NCI-H345 treated with DMSO at 0.1 percent for 48 hours (cell line): ENCODE measurements around the gene CCDC124.
A peak's percentile ranks its signal among the peaks of the same experiment; 100 is the strongest.

Experiments
- DNase-seq: peaks from one replicate; lab custom pipeline; 2025; ENCODE audit not compliant: unreplicated experiment; lab: John Stamatoyannopoulos, UW

The CCDC124 gene

DNA sequence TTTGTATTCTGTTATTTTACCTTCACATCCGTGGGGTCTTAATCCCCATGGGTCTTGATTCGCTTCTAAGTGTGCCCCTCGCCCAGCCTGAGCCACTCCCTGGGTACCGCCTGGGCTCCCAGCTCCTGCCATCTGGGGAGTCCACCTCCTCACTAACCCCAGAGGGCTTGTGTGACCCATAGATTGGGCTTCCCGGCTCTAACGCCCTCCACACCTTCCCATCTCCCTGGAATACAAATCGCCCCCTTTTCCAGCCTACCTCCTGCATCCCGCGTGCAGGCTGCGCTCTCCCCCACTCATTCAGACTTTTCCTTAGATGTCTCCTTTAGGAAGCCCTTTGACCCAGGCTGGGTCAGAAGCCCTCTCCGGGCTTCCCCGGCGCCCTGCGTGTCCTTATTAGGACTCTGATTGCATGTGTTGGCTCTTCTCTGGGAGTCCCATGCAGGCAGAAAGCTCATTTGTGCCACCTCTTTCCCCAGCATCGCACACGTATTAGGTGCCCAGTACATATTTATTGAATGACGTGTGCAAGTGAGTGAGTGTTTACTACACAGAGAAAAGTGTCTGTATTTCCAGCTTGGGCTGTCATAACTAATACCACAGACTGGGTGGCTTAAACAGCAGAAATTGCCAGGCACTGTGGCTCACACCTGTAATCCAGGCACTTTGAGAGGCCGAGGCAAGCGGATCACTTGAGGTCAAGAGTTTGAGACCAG is 757 bp downstream of the CCDC124 start:
- no peak for DNase-seq

DNA sequence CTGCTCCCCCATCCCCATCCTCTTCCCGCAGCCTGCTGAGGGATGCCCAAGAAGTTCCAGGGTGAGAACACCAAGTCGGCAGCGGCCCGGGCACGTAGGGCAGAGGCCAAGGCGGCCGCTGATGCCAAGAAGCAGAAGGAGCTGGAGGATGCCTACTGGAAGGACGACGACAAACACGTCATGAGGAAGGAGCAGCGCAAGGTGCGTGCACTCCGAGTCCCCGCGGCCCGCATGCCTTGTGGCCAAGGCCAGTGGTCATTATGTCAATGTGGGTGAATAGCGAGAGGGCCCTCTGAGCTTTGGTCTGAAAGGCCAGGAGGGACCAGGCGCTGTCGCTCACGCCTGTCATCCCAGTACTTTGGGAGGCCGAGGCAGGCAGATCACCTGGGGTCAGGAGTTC is 3.6 kb downstream of the CCDC124 start:
- no peak for DNase-seq

DNA sequence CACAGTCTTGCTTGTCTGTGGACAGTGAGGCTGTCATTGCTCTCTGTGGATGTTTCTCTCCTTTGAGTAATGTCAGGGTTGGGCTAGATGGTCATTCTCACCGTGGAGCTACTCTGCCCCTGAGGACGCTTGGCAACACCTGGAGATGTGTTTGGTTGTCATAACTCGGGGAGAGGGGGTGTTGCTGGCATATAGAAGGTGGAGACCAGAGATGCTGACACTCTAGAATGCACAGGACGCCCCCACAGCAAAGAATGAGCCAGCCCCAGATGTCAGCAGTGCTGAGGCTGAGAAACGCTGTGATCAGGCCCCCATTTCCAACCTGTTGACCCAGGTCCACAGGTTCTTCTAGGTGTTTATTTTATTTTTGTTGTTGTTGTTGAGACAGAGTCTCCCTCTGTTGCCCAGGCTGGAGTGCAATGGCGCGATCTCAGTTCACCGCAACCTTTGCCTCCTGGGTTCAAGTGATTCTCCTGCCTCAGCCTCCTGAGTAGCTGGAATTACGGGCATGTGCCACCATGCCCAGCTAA is 4.6 kb downstream of the CCDC124 start:
- no peak for DNase-seq

DNA sequence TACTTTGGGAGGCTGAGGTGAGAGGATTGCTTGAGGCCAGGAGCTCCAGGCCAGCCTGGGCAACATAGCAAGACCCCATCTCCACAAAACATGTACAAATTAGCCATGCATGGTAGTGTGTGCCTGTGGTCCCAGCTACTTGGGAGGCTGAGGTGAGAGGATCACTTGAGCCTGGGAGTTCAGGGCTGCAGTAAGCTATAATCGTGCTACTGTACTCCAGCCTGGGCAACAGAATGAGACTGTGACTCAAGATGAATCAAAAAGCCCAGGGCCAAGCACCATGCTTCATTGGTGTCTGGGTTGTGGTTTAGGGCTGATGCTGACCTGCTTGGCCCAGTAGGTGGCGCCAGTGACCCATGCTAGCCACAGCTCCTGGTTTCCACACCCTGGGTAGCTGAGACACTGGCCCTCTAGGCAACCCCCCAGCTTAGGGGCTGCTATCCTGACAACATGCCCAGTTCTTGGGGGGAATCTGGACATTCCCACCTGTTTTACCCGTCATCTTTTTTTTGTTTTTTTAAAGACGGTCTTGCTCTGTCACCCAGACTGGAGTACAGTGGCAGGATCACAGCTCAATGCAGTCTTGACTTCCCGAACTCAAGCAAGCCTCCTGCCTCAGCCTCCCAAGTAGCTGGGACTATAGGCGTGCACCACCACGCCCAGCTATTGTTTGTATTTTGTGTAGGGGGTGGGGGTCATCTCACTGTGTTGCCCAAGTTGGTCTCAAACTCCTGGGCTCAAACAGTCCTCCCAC is 5.5 kb downstream of the CCDC124 start:
- peak; percentile 3 for DNase-seq

DNA sequence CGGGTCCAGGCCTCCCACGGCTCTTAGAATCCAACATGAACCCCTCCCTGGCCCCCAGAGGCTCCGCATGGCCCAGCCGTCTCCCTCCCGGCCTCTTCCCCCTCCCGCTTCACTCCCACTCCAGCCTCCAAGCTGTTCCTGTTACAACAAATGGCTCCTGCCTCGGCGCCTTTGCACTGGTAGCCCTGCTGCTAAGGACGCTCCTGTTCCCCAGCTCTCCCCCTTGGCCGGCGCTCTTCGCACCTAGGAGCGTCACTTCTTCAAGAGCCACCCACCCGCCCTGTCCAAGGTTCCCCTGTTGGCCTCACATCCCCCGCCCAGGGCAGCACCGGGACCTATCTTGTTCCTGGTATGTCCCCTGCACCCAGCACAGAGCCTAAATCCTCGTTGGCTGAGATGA is 9.4 kb downstream of the CCDC124 start:
- no peak for DNase-seq

DNA sequence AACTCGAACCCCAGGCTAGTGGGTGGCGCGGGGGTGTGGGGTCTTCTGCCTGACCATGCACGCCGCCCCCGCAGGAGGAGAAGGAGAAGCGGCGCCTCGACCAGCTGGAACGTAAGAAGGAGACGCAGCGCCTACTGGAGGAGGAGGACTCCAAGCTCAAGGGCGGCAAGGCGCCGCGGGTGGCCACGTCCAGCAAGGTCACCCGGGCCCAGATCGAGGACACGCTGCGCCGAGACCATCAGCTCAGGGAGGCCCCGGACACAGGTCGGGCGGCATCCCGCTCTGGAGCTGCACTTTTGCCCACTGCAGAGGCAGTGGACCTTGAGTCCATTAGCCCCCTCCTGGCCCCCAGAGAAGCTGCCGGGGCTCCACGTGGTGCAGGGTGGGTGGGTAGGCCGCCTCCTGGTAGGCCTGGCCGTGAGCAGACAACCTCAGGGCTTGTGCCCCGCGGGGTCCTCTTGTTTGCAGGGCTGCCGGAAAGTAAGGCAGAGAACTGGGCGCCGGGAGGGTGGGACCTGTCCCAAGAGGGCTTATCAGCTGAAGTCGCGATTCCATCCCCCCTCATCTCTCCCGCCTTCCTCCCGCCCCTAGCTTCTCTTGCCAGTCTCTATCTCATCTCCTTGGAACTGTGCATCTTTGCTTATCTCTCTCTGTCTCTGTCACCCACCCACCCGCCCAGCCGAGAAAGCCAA is 9.9 kb downstream of the CCDC124 start:
- DNase-seq, result no peak

DNA sequence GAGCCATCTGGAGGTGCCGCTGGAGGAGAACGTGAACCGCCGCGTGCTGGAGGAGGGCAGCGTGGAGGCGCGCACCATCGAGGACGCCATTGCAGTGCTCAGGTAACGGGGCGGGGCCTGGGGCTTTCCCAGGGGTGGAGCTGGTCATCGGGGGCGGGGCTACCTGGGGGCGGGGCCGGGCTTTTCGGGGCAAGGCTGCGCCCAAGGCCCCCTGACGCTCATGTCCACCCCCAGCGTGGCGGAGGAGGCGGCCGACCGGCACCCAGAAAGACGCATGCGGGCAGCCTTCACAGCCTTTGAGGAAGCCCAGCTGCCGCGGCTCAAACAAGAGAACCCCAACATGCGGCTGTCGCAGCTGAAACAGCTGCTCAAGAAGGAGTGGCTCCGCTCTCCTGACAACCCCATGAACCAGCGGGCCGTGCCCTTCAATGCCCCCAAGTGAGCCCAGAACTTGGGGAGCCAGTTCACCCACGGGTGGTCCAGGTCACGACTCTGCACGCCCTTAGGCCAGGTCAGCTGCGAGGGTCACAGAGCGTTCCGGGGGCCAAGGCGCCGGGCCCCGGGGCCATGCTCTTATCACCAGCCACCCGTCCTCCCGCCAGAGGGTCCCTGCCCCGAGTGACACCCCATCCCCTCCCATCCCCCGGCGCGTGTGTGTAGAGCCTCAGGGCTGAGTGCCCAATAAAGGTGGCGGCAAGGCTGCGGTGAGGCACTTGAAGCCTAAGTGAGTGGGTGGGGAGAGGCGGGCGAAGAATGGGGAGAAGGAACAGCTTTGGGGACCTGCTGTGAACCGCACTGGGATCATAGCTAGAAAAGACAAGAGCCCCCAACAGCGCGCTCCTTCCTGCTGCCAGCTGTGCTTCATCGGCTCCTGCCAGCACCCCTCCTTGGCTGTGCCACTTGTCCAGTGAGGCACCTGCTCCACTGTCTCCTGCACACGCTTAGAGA is 10.7 kb downstream of the CCDC124 start:
- DNase-seq, result no peak

DNA sequence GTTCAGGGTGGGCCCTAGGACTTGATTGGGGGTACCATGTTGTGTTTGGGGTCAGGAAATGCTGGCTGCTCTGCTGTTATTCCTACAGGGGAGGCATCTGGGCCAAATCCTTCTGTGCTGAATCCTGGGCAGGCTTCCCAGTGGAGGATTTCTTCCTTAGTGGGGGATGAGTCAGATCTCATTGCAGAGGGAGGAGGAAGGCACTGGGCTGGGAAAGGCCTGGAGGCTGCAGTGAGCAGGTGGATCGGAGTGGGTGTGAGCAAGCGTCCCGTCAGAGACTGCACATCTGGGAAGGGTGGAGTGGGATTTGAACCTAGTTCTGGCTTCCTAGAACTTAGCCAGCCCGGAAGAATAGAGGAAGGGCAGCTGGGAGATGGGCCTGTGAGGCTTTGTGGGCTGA is 11.5 kb downstream of the CCDC124 start:
- DNase-seq, result no peak

DNA sequence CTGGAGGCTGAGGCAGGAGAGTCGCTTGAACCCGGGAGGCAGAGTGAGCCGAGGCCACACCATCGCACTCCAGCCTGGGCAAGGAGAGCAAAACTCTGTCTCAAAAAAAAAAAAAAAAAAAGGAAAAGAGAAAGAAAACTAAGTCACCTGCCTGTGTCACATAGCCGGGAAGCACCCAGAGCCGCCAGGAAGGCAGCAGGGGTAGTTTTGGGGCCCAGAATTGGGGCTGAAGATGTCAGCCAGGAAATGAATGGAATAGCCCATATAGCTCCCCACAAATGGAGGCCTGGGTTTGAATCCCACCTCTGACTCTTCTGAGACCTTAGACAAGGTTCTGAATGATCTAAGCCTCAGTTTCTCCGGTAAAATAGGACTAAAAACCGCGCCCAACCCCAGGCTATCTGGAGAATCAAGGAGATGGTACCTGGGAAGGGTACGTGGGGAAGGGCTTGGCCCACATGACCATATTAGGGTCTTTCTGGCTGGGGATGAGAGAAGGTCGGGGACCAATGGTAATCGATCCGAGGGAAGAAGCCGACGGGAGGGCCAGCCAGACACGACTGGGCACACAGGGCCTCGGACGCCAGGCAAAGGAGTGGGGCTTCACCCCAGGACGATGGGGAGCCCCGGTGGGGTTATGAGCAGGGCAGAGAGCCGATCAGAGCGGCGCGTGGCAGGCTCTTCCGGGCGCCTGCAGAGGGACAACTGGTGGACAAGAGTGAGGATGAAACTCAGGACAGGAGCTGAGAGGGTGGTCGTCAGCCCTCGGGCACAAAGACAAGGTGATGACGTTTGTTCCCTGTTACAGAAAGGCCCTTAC is 14.4 kb downstream of the CCDC124 start:
- peak; percentile 4 for DNase-seq

DNA sequence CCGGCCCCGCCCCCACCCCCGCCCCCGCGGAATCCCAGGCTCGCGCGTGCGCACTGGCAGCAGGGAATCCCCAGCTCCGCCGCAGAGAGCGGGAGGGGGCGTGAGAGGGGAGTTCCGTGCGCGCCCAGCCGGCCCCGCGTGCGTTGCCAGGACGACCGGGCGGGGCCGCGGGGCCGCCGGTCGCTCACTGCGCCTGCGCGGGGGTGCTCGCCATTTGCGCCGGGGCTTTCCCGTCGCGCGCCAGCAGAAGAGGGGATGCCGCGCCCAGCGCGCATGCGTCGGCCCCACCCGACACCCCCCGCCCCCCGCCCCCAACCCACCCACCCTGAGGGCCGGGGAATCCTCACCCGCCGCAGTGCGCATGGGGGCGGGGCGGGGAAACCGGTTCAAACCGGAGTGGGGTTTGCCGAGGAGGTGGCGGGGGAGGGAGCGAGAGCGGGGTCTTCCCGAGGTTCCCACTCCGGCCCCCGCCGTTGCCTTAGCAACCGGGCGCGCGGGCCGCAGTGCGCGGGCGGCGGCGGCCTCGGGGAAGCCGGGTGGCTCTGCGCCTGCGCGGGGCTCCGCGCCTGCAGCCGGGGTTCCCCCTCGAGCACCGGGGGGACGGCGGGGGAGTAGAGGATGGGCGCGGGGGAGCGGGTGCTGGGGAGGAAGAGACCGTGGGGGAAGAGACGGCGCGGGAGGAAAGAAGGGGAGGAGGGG is 15.1 kb downstream of the CCDC124 start:
- peak; percentile 81 for DNase-seq

DNA sequence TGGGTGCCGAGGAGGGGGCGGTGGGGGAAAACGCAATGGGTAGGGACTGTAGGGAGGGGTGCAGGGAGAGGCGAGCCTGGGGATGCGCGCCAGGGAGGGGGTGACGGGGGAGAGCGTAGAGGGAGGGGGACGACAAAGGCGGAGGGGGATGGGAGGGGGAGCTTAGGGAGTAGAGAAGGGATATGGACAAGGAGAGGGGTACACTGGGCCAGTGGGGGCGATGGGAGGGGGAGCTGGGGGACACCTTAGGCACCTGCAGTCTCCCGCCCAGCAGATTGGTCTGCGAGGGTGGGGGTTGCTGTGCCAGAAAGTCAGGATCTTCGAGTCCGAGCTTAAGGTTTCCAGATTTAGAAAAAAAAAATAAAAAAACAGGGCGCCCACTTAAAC is 15.7 kb downstream of the CCDC124 start:
- no peak for DNase-seq

DNA sequence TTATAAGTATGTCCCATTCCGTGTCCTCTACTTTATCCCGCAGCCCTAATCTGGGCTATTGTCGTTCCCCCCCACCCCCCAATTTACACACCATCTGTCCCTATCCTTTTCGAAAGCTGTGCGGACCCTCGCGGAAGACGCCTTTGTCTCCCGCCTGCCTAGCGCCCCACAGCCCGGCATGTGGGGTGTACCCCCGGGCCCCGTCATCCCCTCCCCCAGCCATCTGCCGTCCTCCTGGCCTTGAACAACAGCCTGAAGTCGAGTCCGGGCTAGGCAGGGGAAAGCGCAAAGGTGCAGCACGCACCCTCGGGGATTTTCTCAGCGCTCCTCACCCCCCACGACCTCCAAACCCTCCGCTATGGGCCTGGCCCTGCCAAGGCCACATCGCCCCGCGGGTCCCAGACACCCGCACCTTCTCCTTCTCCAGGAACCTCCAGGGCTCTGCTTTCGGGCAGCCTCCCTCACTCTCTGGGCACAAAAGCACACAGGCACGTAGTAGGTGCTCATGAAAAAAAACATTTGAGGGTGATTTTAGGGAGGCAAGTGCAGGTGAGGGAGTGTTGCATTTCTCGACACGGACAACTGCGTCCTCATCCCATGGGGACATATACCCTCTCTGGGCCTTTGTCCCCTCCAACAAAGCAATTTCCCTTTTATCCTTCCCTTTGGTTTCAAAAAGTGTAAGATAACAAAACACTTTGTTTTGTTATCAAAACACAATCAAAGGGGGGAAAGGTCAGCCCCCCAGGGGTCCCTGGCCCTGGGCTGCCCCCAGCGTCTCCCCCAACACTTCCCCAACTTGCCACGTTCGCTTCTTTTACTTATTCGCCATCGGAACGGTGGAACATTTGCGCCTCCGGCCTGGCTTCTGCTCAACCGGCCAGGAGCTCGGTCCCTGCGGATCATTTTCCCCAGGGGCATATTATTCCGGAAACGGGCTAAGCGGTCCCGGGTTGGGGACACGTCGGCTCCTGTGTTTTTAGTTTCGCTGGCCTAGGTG is 16.4 kb downstream of the CCDC124 start:
- no peak for DNase-seq

DNA sequence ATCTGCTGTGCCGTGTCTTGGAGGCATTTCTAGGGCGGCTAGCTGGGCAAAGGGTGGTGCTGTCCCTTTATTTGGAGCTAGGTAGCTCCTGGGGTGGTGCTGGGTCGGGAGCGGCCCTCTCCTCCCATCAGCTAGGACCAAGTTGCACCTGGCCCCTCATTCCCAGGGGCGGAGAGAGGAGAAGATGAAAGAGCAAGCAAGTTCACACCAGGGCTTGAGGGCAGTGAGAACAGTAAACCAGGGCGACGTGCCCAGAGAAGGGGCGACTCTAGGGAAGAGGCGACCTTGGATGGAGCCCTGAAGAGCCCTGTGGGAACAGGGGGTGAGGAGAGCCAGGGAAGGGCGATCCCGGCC is 17.1 kb downstream of the CCDC124 start:
- DNase-seq, result no peak

DNA sequence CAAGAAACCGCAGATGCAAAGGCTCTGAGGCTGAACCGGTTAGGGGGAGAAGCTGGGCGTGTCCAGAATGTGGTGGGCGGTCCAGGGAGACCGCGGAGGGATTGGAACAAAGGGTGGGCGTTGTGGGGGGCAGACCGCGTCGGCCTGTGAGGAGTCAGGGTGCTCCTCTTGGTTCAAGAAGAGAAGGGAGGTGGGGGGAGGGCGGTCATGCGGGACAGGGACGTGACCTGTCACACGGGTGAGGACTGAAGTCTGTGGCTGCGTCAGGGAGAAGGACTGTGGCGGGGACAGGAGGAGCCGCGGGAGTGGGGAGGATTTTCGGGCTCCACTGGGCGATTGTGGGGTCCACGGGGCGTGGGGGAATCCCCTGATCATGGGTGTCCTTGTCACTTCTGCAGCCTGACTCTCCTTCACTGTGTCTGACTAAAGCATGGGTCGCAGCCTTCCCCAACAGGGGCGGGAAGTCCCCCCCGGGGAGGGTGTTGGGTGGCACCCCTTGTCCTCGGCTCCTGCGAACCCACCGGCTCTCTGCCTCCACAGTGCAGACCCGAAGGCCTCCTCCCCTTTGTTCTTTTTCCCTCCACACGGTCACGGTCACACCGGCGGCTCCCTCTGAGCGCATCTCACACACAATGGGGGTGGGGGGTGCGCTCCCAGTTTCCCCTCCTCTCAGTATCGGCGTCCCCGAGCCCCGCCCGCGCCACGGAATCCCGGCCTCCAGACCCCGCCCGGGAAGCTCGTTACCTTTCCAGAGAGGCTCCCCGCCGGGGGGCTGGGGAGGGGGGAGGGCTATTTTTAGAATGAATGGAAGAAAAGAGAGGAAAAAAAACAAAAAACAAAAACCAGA is 17.7 kb downstream of the CCDC124 start:
- DNase-seq, result no peak

DNA sequence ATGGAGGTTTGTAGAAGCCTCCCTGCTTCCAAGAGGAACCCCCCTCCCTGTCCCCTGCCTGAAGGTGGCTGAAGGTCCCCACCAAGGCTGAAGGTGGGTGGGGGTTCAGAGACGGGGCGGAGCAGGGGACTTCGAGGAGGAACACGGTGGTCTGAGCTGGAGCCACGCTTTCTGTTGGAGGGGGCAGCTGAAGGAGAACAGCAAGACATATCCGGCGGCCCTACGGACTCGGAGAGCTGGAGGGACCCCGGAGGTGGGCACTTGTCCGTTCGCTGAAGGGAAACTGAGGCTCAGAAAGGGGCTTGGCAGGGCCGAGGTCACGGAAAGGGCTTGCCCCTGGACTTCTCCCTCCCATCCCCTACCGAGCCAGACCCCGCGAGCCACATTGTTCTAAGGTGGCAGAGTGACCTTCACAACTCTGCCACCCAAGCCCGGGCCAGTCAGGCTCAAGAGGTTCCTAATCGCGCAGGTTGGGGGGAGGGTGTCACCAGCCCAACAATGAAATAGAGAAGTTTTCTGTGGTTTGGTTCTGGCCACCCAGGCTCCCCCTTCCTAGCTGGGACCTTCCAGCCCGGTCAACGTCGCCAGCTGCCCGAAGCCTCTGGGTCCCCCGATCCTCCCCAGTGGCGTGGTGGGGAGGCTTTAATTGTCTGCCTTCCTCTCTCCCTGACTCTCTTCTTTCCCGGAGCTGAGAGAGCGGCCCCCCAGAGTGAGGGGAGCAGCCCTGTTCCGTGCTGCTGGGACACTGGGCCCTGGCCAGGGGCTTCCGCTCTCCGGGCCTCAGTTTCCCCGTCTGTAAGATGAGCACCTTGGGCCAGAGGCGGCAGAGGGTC is 18.6 kb downstream of the CCDC124 start:
- no peak for DNase-seq
